ENCODE results near the gene KCNJ18. TPM values are rescaled to one million over a fixed set of nuclear protein-coding genes. Genes with fewer than 3 reads are reported as not detected.
"Not testable (repeated sequence)": the region's sequence is repeated elsewhere in the genome, so short reads cannot be mapped to it uniquely, and the experiment has no call there.

The KCNJ18 gene
- polyA plus RNA-seq, 1 donor (not counting 4 experiments of a cell fraction or from before 2014, with no cell fraction given), result not detected

GRCh38 chr17:21711182-21711581 lies 18.9 kb downstream of the KCNJ18 start:
- Histone ChIP-seq H3K36me3 (ENCODE audit: control insufficient read depth in 2 of 2, extremely low read depth in 1 of 2, insufficient read depth in 2 of 2, low read length in 2 of 2) (no peaks in the 10 kb centered on the region), H3K9me3 (ENCODE audit: control insufficient read depth, low read depth, low read length) (peaks cover 6% of the 10 kb centered on the region), H3K4me2 (ENCODE audit: control insufficient read depth, extremely low read depth, insufficient read depth, low read depth, low read length) (no peak overlapping the region), H2AFZ (ENCODE audit: control insufficient read depth, low read length) (no peak overlapping the region), H3K9ac (ENCODE audit: control insufficient read depth, extremely low read depth, insufficient read depth, low read length) (no peak overlapping the region), H3K9me1 (ENCODE audit: control insufficient read depth, extremely low read depth, insufficient read depth, low read length) (no peaks in the 10 kb centered on the region), H3K4me1 (ENCODE audit: control insufficient read depth, extremely low read depth, insufficient read depth, low read length) (no peaks in the 10 kb centered on the region), H4K20me1 (ENCODE audit: control insufficient read depth, extremely low read depth, insufficient read depth, low read length) (no peaks in the 10 kb centered on the region), H3K27me3 (ENCODE audit: control insufficient read depth, extremely low read depth, insufficient read depth, low read length) (no peaks in the 10 kb centered on the region), H3K4me3 (ENCODE audit: control insufficient read depth in 2 of 3, extremely low read depth in 1 of 3, insufficient read depth in 2 of 3, low read depth in 1 of 3, low read length in 3 of 3) (no peak overlapping the region), H3K79me2 (ENCODE audit: control insufficient read depth, insufficient read depth, low read length) (no peaks in the 10 kb centered on the region), H3K27ac (ENCODE audit: control insufficient read depth, insufficient read depth, low read length) (no peak overlapping the region)
- no peak for FAIRE-seq
- TF ChIP-seq, protein P1, sequence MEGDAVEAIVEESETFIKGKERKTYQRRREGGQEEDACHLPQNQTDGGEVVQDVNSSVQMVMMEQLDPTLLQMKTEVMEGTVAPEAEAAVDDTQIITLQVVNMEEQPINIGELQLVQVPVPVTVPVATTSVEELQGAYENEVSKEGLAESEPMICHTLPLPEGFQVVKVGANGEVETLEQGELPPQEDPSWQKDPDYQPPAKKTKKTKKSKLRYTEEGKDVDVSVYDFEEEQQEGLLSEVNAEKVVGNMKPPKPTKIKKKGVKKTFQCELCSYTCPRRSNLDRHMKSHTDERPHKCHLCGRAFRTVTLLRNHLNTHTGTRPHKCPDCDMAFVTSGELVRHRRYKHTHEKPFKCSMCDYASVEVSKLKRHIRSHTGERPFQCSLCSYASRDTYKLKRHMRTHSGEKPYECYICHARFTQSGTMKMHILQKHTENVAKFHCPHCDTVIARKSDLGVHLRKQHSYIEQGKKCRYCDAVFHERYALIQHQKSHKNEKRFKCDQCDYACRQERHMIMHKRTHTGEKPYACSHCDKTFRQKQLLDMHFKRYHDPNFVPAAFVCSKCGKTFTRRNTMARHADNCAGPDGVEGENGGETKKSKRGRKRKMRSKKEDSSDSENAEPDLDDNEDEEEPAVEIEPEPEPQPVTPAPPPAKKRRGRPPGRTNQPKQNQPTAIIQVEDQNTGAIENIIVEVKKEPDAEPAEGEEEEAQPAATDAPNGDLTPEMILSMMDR (optimal IDR thresholded peaks at IDR 0.05 in 1 of 3, IDR thresholded peaks at IDR 0.05 in 1 of 3, conservative IDR thresholded peaks at IDR 0.05 in 1 of 3; ENCODE audit: extremely low read depth in 1 of 3, insufficient read depth in 2 of 3, low read length in 3 of 3), result no peak
- DNase-seq (ENCODE audit: low read depth, low spot score), result no peak
- dilution Hi-C loops (cut with MboI; ENCODE audit: extremely low pct_ligation_motif_present, low sequenced_read_pairs), result no loop called here

- DNase-seq (ENCODE audit: low read depth, low spot score); dilution Hi-C loops (cut with MboI; ENCODE audit: extremely low pct_ligation_motif_present, low sequenced_read_pairs); H3K27ac ChIP-seq (ENCODE audit: control insufficient read depth, insufficient read depth, low read length); H4K20me1 ChIP-seq (ENCODE audit: control insufficient read depth, extremely low read depth, insufficient read depth, low read length); H3K79me2 ChIP-seq (ENCODE audit: control insufficient read depth, insufficient read depth, low read length); H3K36me3 ChIP-seq (ENCODE audit: control insufficient read depth in 2 of 2, extremely low read depth in 1 of 2, insufficient read depth in 2 of 2, low read length in 2 of 2); H3K4me2 ChIP-seq (ENCODE audit: control insufficient read depth, extremely low read depth, insufficient read depth, low read depth, low read length); H3K4me1 ChIP-seq (ENCODE audit: control insufficient read depth, extremely low read depth, insufficient read depth, low read length); H2AFZ ChIP-seq (ENCODE audit: control insufficient read depth, low read length); H3K4me3 ChIP-seq (ENCODE audit: control insufficient read depth in 2 of 3, extremely low read depth in 1 of 3, insufficient read depth in 2 of 3, low read depth in 1 of 3, low read length in 3 of 3); FAIRE-seq; H3K9me3 ChIP-seq (ENCODE audit: control insufficient read depth, low read depth, low read length); H3K9me1 ChIP-seq (ENCODE audit: control insufficient read depth, extremely low read depth, insufficient read depth, low read length); H3K27me3 ChIP-seq (ENCODE audit: control insufficient read depth, extremely low read depth, insufficient read depth, low read length); H3K9ac ChIP-seq (ENCODE audit: control insufficient read depth, extremely low read depth, insufficient read depth, low read length): not testable (repeated sequence)
These were observed 20.7 kb downstream of the KCNJ18 start for GRCh38 chr17:21713020-21713419.

DNA sequence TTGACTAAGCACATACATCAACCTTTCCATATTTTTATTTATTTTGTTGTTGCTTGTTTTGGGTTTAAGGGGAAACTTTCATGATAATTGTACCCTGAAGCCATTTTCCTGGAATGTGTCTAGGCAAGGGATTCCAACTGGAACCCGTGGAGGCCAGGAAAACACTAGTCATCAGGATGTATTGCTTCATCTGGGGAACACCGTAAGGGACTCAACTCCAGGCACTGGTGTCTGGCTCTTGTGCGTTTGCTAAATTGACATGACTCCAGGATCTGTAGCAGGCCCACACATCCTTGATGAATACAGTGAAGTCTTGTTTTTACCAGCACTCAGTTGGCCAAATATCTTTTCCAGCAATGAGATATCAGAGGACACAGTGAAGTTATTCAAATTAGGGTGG lies 21.3 kb downstream of the KCNJ18 start:
- H4K20me1 ChIP-seq (ENCODE audit: control insufficient read depth, extremely low read depth, insufficient read depth, low read length); H3K27ac ChIP-seq (ENCODE audit: control insufficient read depth, insufficient read depth, low read length); H3K4me2 ChIP-seq (ENCODE audit: control insufficient read depth, extremely low read depth, insufficient read depth, low read depth, low read length); H3K4me3 ChIP-seq (ENCODE audit: control insufficient read depth in 2 of 3, extremely low read depth in 1 of 3, insufficient read depth in 2 of 3, low read depth in 1 of 3, low read length in 3 of 3); H3K79me2 ChIP-seq (ENCODE audit: control insufficient read depth, insufficient read depth, low read length); dilution Hi-C loops (cut with MboI; ENCODE audit: extremely low pct_ligation_motif_present, low sequenced_read_pairs); H3K36me3 ChIP-seq (ENCODE audit: control insufficient read depth in 2 of 2, extremely low read depth in 1 of 2, insufficient read depth in 2 of 2, low read length in 2 of 2); DNase-seq (ENCODE audit: low read depth, low spot score); H3K9ac ChIP-seq (ENCODE audit: control insufficient read depth, extremely low read depth, insufficient read depth, low read length); H3K27me3 ChIP-seq (ENCODE audit: control insufficient read depth, extremely low read depth, insufficient read depth, low read length); H3K9me3 ChIP-seq (ENCODE audit: control insufficient read depth, low read depth, low read length); H2AFZ ChIP-seq (ENCODE audit: control insufficient read depth, low read length); H3K9me1 ChIP-seq (ENCODE audit: control insufficient read depth, extremely low read depth, insufficient read depth, low read length); FAIRE-seq; H3K4me1 ChIP-seq (ENCODE audit: control insufficient read depth, extremely low read depth, insufficient read depth, low read length): not testable (repeated sequence)

GRCh38 chr17:21714676-21715075 lies 22.4 kb downstream of the KCNJ18 start:
- H2AFZ ChIP-seq (ENCODE audit: control insufficient read depth, low read length); DNase-seq (ENCODE audit: low read depth, low spot score); H3K27me3 ChIP-seq (ENCODE audit: control insufficient read depth, extremely low read depth, insufficient read depth, low read length); H3K9me1 ChIP-seq (ENCODE audit: control insufficient read depth, extremely low read depth, insufficient read depth, low read length); H3K9me3 ChIP-seq (ENCODE audit: control insufficient read depth, low read depth, low read length); H3K36me3 ChIP-seq (ENCODE audit: control insufficient read depth in 2 of 2, extremely low read depth in 1 of 2, insufficient read depth in 2 of 2, low read length in 2 of 2); H4K20me1 ChIP-seq (ENCODE audit: control insufficient read depth, extremely low read depth, insufficient read depth, low read length); FAIRE-seq; H3K4me3 ChIP-seq (ENCODE audit: control insufficient read depth in 2 of 3, extremely low read depth in 1 of 3, insufficient read depth in 2 of 3, low read depth in 1 of 3, low read length in 3 of 3); H3K27ac ChIP-seq (ENCODE audit: control insufficient read depth, insufficient read depth, low read length); dilution Hi-C loops (cut with MboI; ENCODE audit: extremely low pct_ligation_motif_present, low sequenced_read_pairs); H3K4me2 ChIP-seq (ENCODE audit: control insufficient read depth, extremely low read depth, insufficient read depth, low read depth, low read length); H3K4me1 ChIP-seq (ENCODE audit: control insufficient read depth, extremely low read depth, insufficient read depth, low read length); H3K9ac ChIP-seq (ENCODE audit: control insufficient read depth, extremely low read depth, insufficient read depth, low read length); H3K79me2 ChIP-seq (ENCODE audit: control insufficient read depth, insufficient read depth, low read length): not testable (repeated sequence)

All from keratinocyte (primary cell).